Measurements from ENCODE around the gene MT1B. TPM values are rescaled to one million over a fixed set of nuclear protein-coding genes. Genes with fewer than 3 reads are reported as not detected.

The MT1B gene
- total RNA-seq, 1 donor from 2014 or later: not detected

- Histone ChIP-seq H3K27ac (ENCODE audit: low read depth, low read length) (peak overlapping the region; percentile 98), H3K36me3 (ENCODE audit: control insufficient read depth in 3 of 3, insufficient read depth in 3 of 3, low read length in 3 of 3) (no peaks in the 10 kb centered on the region), H3K9me3 (ENCODE audit: control insufficient read depth in 3 of 3, low read length in 3 of 3) (no peaks in the 10 kb centered on the region), H3K4me1 (ENCODE audit: control insufficient read depth in 3 of 3, insufficient read depth in 3 of 3, low read length in 3 of 3) (peaks cover 65 to 77% (median 77%) of the 10 kb centered on the region in 3 donors), H3K9ac (ENCODE audit: low read depth in 1 of 3, low read length in 3 of 3) (peak overlapping the region; percentile 62 to 93 (median 76)), H3K4me3 (ENCODE audit: low read length in 3 of 3) (peak overlapping the region; percentile 75 to 89 (median 89)), H3K27me3 (ENCODE audit: control insufficient read depth in 3 of 3, insufficient read depth in 3 of 3, low read length in 3 of 3) (no peaks in the 10 kb centered on the region)
Observed at GRCh38 chr16:56608876-56609462, 42.7 kb upstream of the MT1B start.

GRCh38 chr16:56609463-56609921 lies 42.2 kb upstream of the MT1B start:
- peak overlapping the region; percentile 75 to 89 (median 89) for H3K4me3 ChIP-seq (ENCODE audit: low read length in 3 of 3)
- peak overlapping the region; percentile 62 to 93 (median 76) for H3K9ac ChIP-seq (ENCODE audit: low read depth in 1 of 3, low read length in 3 of 3)
- H3K27ac ChIP-seq (ENCODE audit: low read depth, low read length): peak overlapping the region; percentile 98
- H3K36me3 ChIP-seq (ENCODE audit: control insufficient read depth in 3 of 3, insufficient read depth in 3 of 3, low read length in 3 of 3): no peaks in the 10 kb centered on the region
- no peaks in the 10 kb centered on the region for H3K9me3 ChIP-seq (ENCODE audit: control insufficient read depth in 3 of 3, low read length in 3 of 3)
- H3K4me1 ChIP-seq (ENCODE audit: control insufficient read depth in 3 of 3, insufficient read depth in 3 of 3, low read length in 3 of 3): peaks cover 64 to 72% (median 72%) of the 10 kb centered on the region in 3 donors
- no peaks in the 10 kb centered on the region for H3K27me3 ChIP-seq (ENCODE audit: control insufficient read depth in 3 of 3, insufficient read depth in 3 of 3, low read length in 3 of 3)

GRCh38 chr16:56610017-56610608 lies 41.6 kb upstream of the MT1B start:
- H3K9me3 ChIP-seq (ENCODE audit: control insufficient read depth in 3 of 3, low read length in 3 of 3): no peaks in the 10 kb centered on the region
- peak overlapping the region; percentile 62 to 93 (median 76) for H3K9ac ChIP-seq (ENCODE audit: low read depth in 1 of 3, low read length in 3 of 3)
- H3K27me3 ChIP-seq (ENCODE audit: control insufficient read depth in 3 of 3, insufficient read depth in 3 of 3, low read length in 3 of 3): no peaks in the 10 kb centered on the region
- H3K4me3 ChIP-seq (ENCODE audit: low read length in 3 of 3): peak overlapping the region; percentile 28 to 89 (median 47)
- no peaks in the 10 kb centered on the region for H3K36me3 ChIP-seq (ENCODE audit: control insufficient read depth in 3 of 3, insufficient read depth in 3 of 3, low read length in 3 of 3)
- peak overlapping the region; percentile 98 for H3K27ac ChIP-seq (ENCODE audit: low read depth, low read length)
- H3K4me1 ChIP-seq (ENCODE audit: control insufficient read depth in 3 of 3, insufficient read depth in 3 of 3, low read length in 3 of 3): peaks cover 64 to 67% (median 65%) of the 10 kb centered on the region in 3 donors

- no peaks in the 10 kb centered on the region for H3K27me3 ChIP-seq (ENCODE audit: control insufficient read depth in 3 of 3, insufficient read depth in 3 of 3, low read length in 3 of 3)
- peak overlapping the region in 1 of 3 donors; percentile 93 for H3K9ac ChIP-seq (ENCODE audit: low read depth in 1 of 3, low read length in 3 of 3)
- H3K4me1 ChIP-seq (ENCODE audit: control insufficient read depth in 3 of 3, insufficient read depth in 3 of 3, low read length in 3 of 3): peaks cover 60 to 62% (median 62%) of the 10 kb centered on the region in 3 donors
- peak overlapping the region; percentile 28 to 89 (median 47) for H3K4me3 ChIP-seq (ENCODE audit: low read length in 3 of 3)
- H3K36me3 ChIP-seq (ENCODE audit: control insufficient read depth in 3 of 3, insufficient read depth in 3 of 3, low read length in 3 of 3): no peaks in the 10 kb centered on the region
- H3K9me3 ChIP-seq (ENCODE audit: control insufficient read depth in 3 of 3, low read length in 3 of 3): no peaks in the 10 kb centered on the region
- peak overlapping the region; percentile 98 for H3K27ac ChIP-seq (ENCODE audit: low read depth, low read length)
Observed at GRCh38 chr16:56610609-56611111, 41.0 kb upstream of the MT1B start.

- Histone ChIP-seq H3K9me3 (ENCODE audit: control insufficient read depth in 3 of 3, low read length in 3 of 3) (no peaks in the 10 kb centered on the region), H3K27ac (ENCODE audit: low read depth, low read length) (peak overlapping the region; percentile 98), H3K4me1 (ENCODE audit: control insufficient read depth in 3 of 3, insufficient read depth in 3 of 3, low read length in 3 of 3) (peaks cover 53 to 55% (median 55%) of the 10 kb centered on the region in 3 donors), H3K27me3 (ENCODE audit: control insufficient read depth in 3 of 3, insufficient read depth in 3 of 3, low read length in 3 of 3) (no peaks in the 10 kb centered on the region), H3K4me3 (ENCODE audit: low read length in 3 of 3) (peak overlapping the region in 2 of 3 donors; percentile 41), H3K9ac (ENCODE audit: low read depth in 1 of 3, low read length in 3 of 3) (peak overlapping the region; percentile 41 to 93 (median 71)), H3K36me3 (ENCODE audit: control insufficient read depth in 3 of 3, insufficient read depth in 3 of 3, low read length in 3 of 3) (no peaks in the 10 kb centered on the region)
Observed at GRCh38 chr16:56611281-56611833, 40.3 kb upstream of the MT1B start.

- Histone ChIP-seq H3K9ac (ENCODE audit: low read depth in 1 of 3, low read length in 3 of 3) (no peak overlapping the region), H3K4me1 (ENCODE audit: control insufficient read depth in 3 of 3, insufficient read depth in 3 of 3, low read length in 3 of 3) (peaks cover 45 to 51% (median 48%) of the 10 kb centered on the region in 3 donors), H3K27me3 (ENCODE audit: control insufficient read depth in 3 of 3, insufficient read depth in 3 of 3, low read length in 3 of 3) (no peaks in the 10 kb centered on the region), H3K9me3 (ENCODE audit: control insufficient read depth in 3 of 3, low read length in 3 of 3) (no peaks in the 10 kb centered on the region), H3K27ac (ENCODE audit: low read depth, low read length) (no peak overlapping the region), H3K4me3 (ENCODE audit: low read length in 3 of 3) (no peak overlapping the region), H3K36me3 (ENCODE audit: control insufficient read depth in 3 of 3, insufficient read depth in 3 of 3, low read length in 3 of 3) (no peaks in the 10 kb centered on the region)
Observed at GRCh38 chr16:56613706-56614105, 38.0 kb upstream of the MT1B start.

- H3K4me1 ChIP-seq (ENCODE audit: control insufficient read depth in 3 of 3, insufficient read depth in 3 of 3, low read length in 3 of 3): peaks cover 37 to 42% (median 41%) of the 10 kb centered on the region in 3 donors
- H3K4me3 ChIP-seq (ENCODE audit: low read length in 3 of 3): no peak overlapping the region
- H3K27me3 ChIP-seq (ENCODE audit: control insufficient read depth in 3 of 3, insufficient read depth in 3 of 3, low read length in 3 of 3): no peaks in the 10 kb centered on the region
- no peak overlapping the region for H3K9ac ChIP-seq (ENCODE audit: low read depth in 1 of 3, low read length in 3 of 3)
- no peaks in the 10 kb centered on the region for H3K36me3 ChIP-seq (ENCODE audit: control insufficient read depth in 3 of 3, insufficient read depth in 3 of 3, low read length in 3 of 3)
- no peak overlapping the region for H3K27ac ChIP-seq (ENCODE audit: low read depth, low read length)
- no peaks in the 10 kb centered on the region for H3K9me3 ChIP-seq (ENCODE audit: control insufficient read depth in 3 of 3, low read length in 3 of 3)
Observed at GRCh38 chr16:56614549-56614991, 37.1 kb upstream of the MT1B start.

- H3K27me3 ChIP-seq (ENCODE audit: control insufficient read depth in 3 of 3, insufficient read depth in 3 of 3, low read length in 3 of 3): no peaks in the 10 kb centered on the region
- H3K9me3 ChIP-seq (ENCODE audit: control insufficient read depth in 3 of 3, low read length in 3 of 3): no peaks in the 10 kb centered on the region
- H3K27ac ChIP-seq (ENCODE audit: low read depth, low read length): no peak overlapping the region
- no peak overlapping the region for H3K9ac ChIP-seq (ENCODE audit: low read depth in 1 of 3, low read length in 3 of 3)
- peaks cover 29 to 36% (median 34%) of the 10 kb centered on the region in 3 donors for H3K4me1 ChIP-seq (ENCODE audit: control insufficient read depth in 3 of 3, insufficient read depth in 3 of 3, low read length in 3 of 3)
- no peaks in the 10 kb centered on the region for H3K36me3 ChIP-seq (ENCODE audit: control insufficient read depth in 3 of 3, insufficient read depth in 3 of 3, low read length in 3 of 3)
- no peak overlapping the region for H3K4me3 ChIP-seq (ENCODE audit: low read length in 3 of 3)
Observed at GRCh38 chr16:56615353-56615752, 36.3 kb upstream of the MT1B start.

GRCh38 chr16:56616608-56617211 lies 35.0 kb upstream of the MT1B start:
- peaks cover 15 to 22% (median 21%) of the 10 kb centered on the region in 3 donors for H3K4me1 ChIP-seq (ENCODE audit: control insufficient read depth in 3 of 3, insufficient read depth in 3 of 3, low read length in 3 of 3)
- peak overlapping the region; percentile 38 for H3K27ac ChIP-seq (ENCODE audit: low read depth, low read length)
- peak overlapping the region; percentile 66 to 79 (median 68) for H3K4me3 ChIP-seq (ENCODE audit: low read length in 3 of 3)
- no peaks in the 10 kb centered on the region for H3K36me3 ChIP-seq (ENCODE audit: control insufficient read depth in 3 of 3, insufficient read depth in 3 of 3, low read length in 3 of 3)
- H3K27me3 ChIP-seq (ENCODE audit: control insufficient read depth in 3 of 3, insufficient read depth in 3 of 3, low read length in 3 of 3): no peaks in the 10 kb centered on the region
- H3K9ac ChIP-seq (ENCODE audit: low read depth in 1 of 3, low read length in 3 of 3): peak overlapping the region; percentile 58 to 83 (median 74)
- H3K9me3 ChIP-seq (ENCODE audit: control insufficient read depth in 3 of 3, low read length in 3 of 3): no peaks in the 10 kb centered on the region
